ENCODE measurements around the gene SLC25A11.

GRCh38 chr17:4986403-4986802 lies 46.6 kb upstream of the SLC25A11 start:
- no peak for TF ChIP-seq POLR2A (IDR thresholded peaks at IDR 0.05)
- TF ChIP-seq CTCF (IDR thresholded peaks at IDR 0.05): no peak
- TF ChIP-seq POLR2AphosphoS5 (IDR thresholded peaks at IDR 0.05; ENCODE audit: insufficient read depth in 1 of 2, low read depth in 1 of 2): no peak

Measured in vagina (tissue), 2 donors.